IMR-90 (cell line): Measurements from ENCODE around the gene WDFY1. TPM values are rescaled to one million over a fixed set of nuclear protein-coding genes. Genes with fewer than 3 reads are reported as not detected.

Experiments used
- ATAC-seq: fragments of 200-7000 bp; cut with Tn5 transposase; 2 replicates; pipeline ENCODE4 v1.9.1; 2020; ENCODE audit warnings: low read depth, mild to moderate bottlenecking, moderate library complexity
- BruUV-seq: library from RNA; stranded (reverse); fragments of 400-500 nt; replicated peaks from 2 replicates; lab custom pipeline; 2021; lab: Mats Ljungman, UMichigan
- CTCF ChIA-PET: fragments of 300-600 bp; formaldehyde crosslinking; extraction: SDS; loops from one replicate; lab custom pipeline; 2021; ENCODE audit warnings: antibody characterized with exemption; lab: Yijun Ruan, JAX
- POLR2A ChIA-PET: fragments of 300-600 bp; sonication (Branson Sonifier 250); formaldehyde crosslinking; loops from one replicate; lab custom pipeline; 2022; ENCODE audit warnings: antibody characterized with exemption; ENCODE audit not compliant: unreplicated experiment; lab: Charles Lee
- DNase-seq: peaks from one replicate; pipeline ENCODE4 v3.0.0; 2013
- H2AFZ ChIP-seq: replicated peaks from 2 replicates; pipeline ENCODE3; 2013; ENCODE audit warnings: low read length, mild to moderate bottlenecking; ENCODE audit not compliant: poor library complexity
- H2AK5ac ChIP-seq: 2 replicates; pipeline ENCODE4 v1.6.1; 2013; ENCODE audit warnings: low read depth, low read length, inconsistent platforms
- H2AK9ac ChIP-seq: replicated peaks from 2 replicates; pipeline ENCODE3; 2013; ENCODE audit warnings: mild to moderate bottlenecking, low read depth, low read length, moderate library complexity; ENCODE audit not compliant: poor library complexity
- H2BK120ac ChIP-seq: 2 replicates; pipeline ENCODE4 v1.6.1; 2013; ENCODE audit warnings: low read depth, low read length, inconsistent platforms
- H2BK15ac ChIP-seq: 3 replicates; pipeline ENCODE4 v1.6.1; 2013; ENCODE audit warnings: low read depth, low read length, inconsistent platforms
- H2BK20ac ChIP-seq: 2 replicates; pipeline ENCODE4 v1.6.1; 2013; ENCODE audit warnings: low read depth, mild to moderate bottlenecking, inconsistent platforms, low read length, moderate library complexity
- H2BK5ac ChIP-seq: 2 replicates; pipeline ENCODE4 v1.6.1; 2013; ENCODE audit warnings: mild to moderate bottlenecking, low read depth, low read length, inconsistent platforms; ENCODE audit not compliant: poor library complexity, severe bottlenecking
- H3K14ac ChIP-seq: replicated peaks from 2 replicates; pipeline ENCODE4 v1.6.1; 2013; ENCODE audit warnings: low read depth, low read length, inconsistent platforms
- H3K18ac ChIP-seq: 2 replicates; pipeline ENCODE4 v1.6.1; 2013; ENCODE audit warnings: low read depth, low read length, control low read depth
- H3K23ac ChIP-seq: 2 replicates; pipeline ENCODE4 v1.6.1; 2013; ENCODE audit warnings: low read depth, low read length, inconsistent platforms
- H3K27ac ChIP-seq: 2 replicates; pipeline ENCODE4 v1.5.1; 2013; ENCODE audit warnings: mild to moderate bottlenecking, control low read depth, low read length; ENCODE audit not compliant: insufficient read depth
- H3K27me3 ChIP-seq: 2 replicates; pipeline ENCODE4 v1.6.1; 2013; ENCODE audit warnings: low read length; ENCODE audit not compliant: control insufficient read depth, insufficient read depth
- H3K36me3 ChIP-seq: 2 replicates; pipeline ENCODE4 v1.6.1; 2013; ENCODE audit warnings: low read length, mixed read lengths; ENCODE audit not compliant: control insufficient read depth, insufficient read depth
- H3K4ac ChIP-seq: 2 replicates; pipeline ENCODE4 v1.6.1; 2013; ENCODE audit warnings: low read depth, low read length, inconsistent platforms
- H3K4me1 ChIP-seq: 2 replicates; pipeline ENCODE4 v1.6.1; 2013; ENCODE audit warnings: low read length, mixed read lengths; ENCODE audit not compliant: control insufficient read depth, insufficient read depth
- H3K4me2 ChIP-seq: 2 replicates; pipeline ENCODE4 v1.6.1; 2013; ENCODE audit warnings: low read depth, mild to moderate bottlenecking, control low read depth, low read length, moderate library complexity
- H3K4me3 ChIP-seq: 2 replicates; pipeline ENCODE4 v1.5.1; 2013; ENCODE audit warnings: low read depth, mild to moderate bottlenecking, control low read depth, low read length, moderate library complexity; ENCODE audit not compliant: insufficient read depth
- H3K56ac ChIP-seq: 2 replicates; pipeline ENCODE4 v1.6.1; 2013; ENCODE audit warnings: low read length, inconsistent platforms; ENCODE audit not compliant: insufficient read depth; ENCODE audit errors: extremely low read depth
- H3K79me1 ChIP-seq, 2 experiments: 2 replicates each; pipeline ENCODE4 v1.6.1; 2013; ENCODE audit warnings: low read length in 2 of 2, inconsistent platforms in 1 of 2, low read depth in 1 of 2
- H3K9ac ChIP-seq: 2 replicates; pipeline ENCODE4 v1.6.1; 2013; ENCODE audit warnings: low read depth, low read length, control low read depth
- H3K9me1 ChIP-seq: 2 replicates; pipeline ENCODE4 v1.6.1; 2013; ENCODE audit warnings: low read length, inconsistent platforms; ENCODE audit not compliant: insufficient read depth
- H3K9me3 ChIP-seq: 2 replicates; pipeline ENCODE4 v1.6.1; 2013; ENCODE audit warnings: low read length; ENCODE audit not compliant: control insufficient read depth, insufficient read depth
- H4K20me1 ChIP-seq: 2 replicates; pipeline ENCODE4 v1.6.1; 2013; ENCODE audit warnings: low read length, inconsistent platforms; ENCODE audit not compliant: insufficient read depth
- H4K5ac ChIP-seq: 2 replicates; pipeline ENCODE4 v1.6.1; 2013; ENCODE audit warnings: mild to moderate bottlenecking, low read depth, low read length, control low read depth
- H4K8ac ChIP-seq, 2 experiments: 2 replicates each; pipeline ENCODE4 v1.6.1; 2013; ENCODE audit warnings: low read depth in 2 of 2, low read length in 2 of 2, control low read depth in 1 of 2, inconsistent platforms in 1 of 2
- H4K91ac ChIP-seq: 2 replicates; pipeline ENCODE4 v1.6.1; 2013; ENCODE audit warnings: low read depth, low read length, inconsistent platforms; ENCODE audit not compliant: insufficient read depth
- BHLHE40 ChIP-seq: fragments of 150-350 bp; IDR thresholded peaks from 2 replicates; pipeline ENCODE4 v1.6.1; 2016; ENCODE audit warnings: mild to moderate bottlenecking, low read depth, low read length
- CEBPB ChIP-seq: IDR thresholded peaks from 2 replicates; pipeline ENCODE4 v1.6.1; 2012; ENCODE audit warnings: low read depth, low read length, improper control_type of control experiment
- CTCF ChIP-seq: conservative IDR thresholded peaks from 2 replicates; pipeline ENCODE4 v1.5.1; 2012; ENCODE audit warnings: mild to moderate bottlenecking, low read depth, low read length, improper control_type of control experiment
- FOS ChIP-seq: fragments of 150-350 bp; IDR thresholded peaks from 2 replicates; pipeline ENCODE4 v1.6.1; 2016; ENCODE audit warnings: low read depth, low read length
- MAFK ChIP-seq: IDR thresholded peaks from 2 replicates; pipeline ENCODE4 v1.6.1; 2012; ENCODE audit warnings: low read depth, low read length, improper control_type of control experiment
- NFE2L2 ChIP-seq: fragments of 150-350 bp; IDR thresholded peaks from 2 replicates; pipeline ENCODE4 v1.6.1; 2016; ENCODE audit warnings: low read depth, mild to moderate bottlenecking, low read length
- RAD21 ChIP-seq: IDR thresholded peaks from 2 replicates; pipeline ENCODE4 v1.6.1; 2012; ENCODE audit warnings: low read length, improper control_type of control experiment
- WGBS, 2 experiments: methylation state at CpG; one replicate each; pipeline versions ENCODE4 v1.1.5 to v1.1.7; 2013; ENCODE audit warnings: missing lambda C conversion rate in 2 of 2; ENCODE audit not compliant: insufficient read length in 1 of 2; ENCODE audit errors: extremely low coverage in 2 of 2; 5-methylcytosine and 5-hydroxymethylcytosine counted together
- dilution Hi-C: fragments of 300-500 bp; cut with HindIII; formaldehyde crosslinking; loops from one replicate; pipeline ENCODE4 v1.14.3; 2018; ENCODE audit warnings: low sequenced_read_pairs; ENCODE audit not compliant: unreplicated experiment
- in situ Hi-C: fragments of 300-500 bp; cut with MboI; formaldehyde crosslinking; loops from 3 replicates; pipeline ENCODE4 v1.14.3; 2019; ENCODE audit warnings: low sequenced_read_pairs, inconsistent platforms, mixed read lengths
- intact Hi-C: fragments of 100-400 bp; cut with micrococcal nuclease; formaldehyde crosslinking; loops from 2 replicates; pipeline ENCODE4 v1.10.0; 2022
- polyA plus RNA-seq, 3 experiments: library from polyadenylated mRNA; depleted of rRNA; stranded (reverse); fragments of >200 nt; gene quantifications; 2 replicates each; pipeline ENCODE4 v1.2.3, GENCODE V29; 2012; ENCODE audit warnings: low replicate concordance in 1 of 3
- total RNA-seq: library from RNA; depleted of rRNA; stranded (reverse); fragments of >200 nt; gene quantifications from 2 replicates; pipeline ENCODE4 v1.2.3, GENCODE V29; 2012

WDFY1 gene
- total and polyA plus RNA-seq, 2 of the 4 experiments (the other 2 are of a cell fraction) = 35.6 to 93.6 TPM

DNA sequence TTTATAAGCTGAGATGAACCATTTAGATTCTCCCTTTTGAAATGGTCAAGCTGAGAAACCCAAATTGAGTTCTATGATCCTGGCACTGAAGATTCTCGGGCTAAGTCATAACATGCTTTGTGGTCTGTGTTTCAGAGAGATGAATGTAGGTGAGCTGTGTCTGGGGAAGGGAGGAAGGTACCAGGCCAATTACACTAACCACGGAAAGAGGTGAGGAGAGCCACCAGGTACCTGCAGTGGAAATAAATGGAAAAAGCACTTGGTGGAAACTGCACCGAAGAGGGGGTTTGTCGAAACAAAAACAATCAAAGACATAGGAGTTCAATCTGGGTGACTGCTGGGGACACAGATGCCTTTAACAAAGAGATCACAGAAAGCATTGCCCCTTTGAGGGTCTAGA is 11.2 kb upstream of the WDFY1 start (continued):
- TF ChIP-seq BHLHE40 (no peak), NFE2L2 (no peak), MAFK (no peak)

- H3K14ac ChIP-seq = peak overlapping the region; percentile 49; the same call in 1 of the 2 replicates
- ATAC-seq (peak; percentile 40), DNase-seq (peak; percentile 94)
- H3K9me3 ChIP-seq = no peaks in the 10 kb centered on the region
- peaks cover 2 to 12% of the 10 kb centered on the region in 2 experiments; a peak in 2 of 4 replicates for H3K79me1 ChIP-seq
- peak overlapping the region; percentile 71 for H2AFZ ChIP-seq
- ChIA-PET POLR2A (no interaction called here), CTCF (interaction anchor here (0.7 to 1.1 kb wide), 2 partner anchors 13 to 107 kb away, joined by 3 to 4 read pairs; no protein-coding TSS in a partner anchor)
- H3K9me1 ChIP-seq = peaks cover 3% of the 10 kb centered on the region; the same call in 1 of the 2 replicates
- H2AK9ac ChIP-seq = no peak overlapping the region
- H3K4me1 ChIP-seq = peaks cover 2% of the 10 kb centered on the region; the same call in 1 of the 2 replicates
- no peak overlapping the region for H4K5ac ChIP-seq
- intact Hi-C loops = no loop called here
- no peaks in the 10 kb centered on the region for H4K20me1 ChIP-seq
- no peak overlapping the region for H4K91ac ChIP-seq
- no TSS peak for BruUV-seq
- no peak overlapping the region for H3K4me3 ChIP-seq
- dilution Hi-C loops = no loop called here
- H2BK20ac ChIP-seq = peak overlapping the region; percentile 21; the same call in 1 of the 2 replicates
- H2AK5ac ChIP-seq = 0 out of 2 replicates have a peak overlapping the region, but pooled peaks have one; percentile 17
- no CpG with 5 or more reads among the region's 3 CpGs for WGBS, 2 experiments
- H3K36me3 ChIP-seq = no peaks in the 10 kb centered on the region
- peak overlapping the region; percentile 33 for H2BK5ac ChIP-seq
- no peak overlapping the region for H3K27ac ChIP-seq
- no peak overlapping the region for H3K9ac ChIP-seq
- no peak overlapping the region for H3K4ac ChIP-seq
- no peak overlapping the region for H3K4me2 ChIP-seq
- no peak overlapping the region for H3K18ac ChIP-seq
- in situ Hi-C loops = no loop called here
- H4K8ac ChIP-seq = peak overlapping the region in 1 of 2 experiments; percentile 56; a peak in 1 of 4 replicates
- no peak overlapping the region; the same call in 1 of the 2 replicates for H3K56ac ChIP-seq
- TF ChIP-seq FOS (peak; percentile 49; the same call in 1 of the 2 replicates), CEBPB (peak; percentile 82), RAD21 (no peak; the same call in 1 of the 2 replicates), CTCF (no peak)
- no peak overlapping the region for H2BK120ac ChIP-seq
- H2BK15ac ChIP-seq = no peak overlapping the region
- no peaks in the 10 kb centered on the region for H3K27me3 ChIP-seq
- no peak overlapping the region for H3K23ac ChIP-seq
These were observed 9.3 kb upstream of the WDFY1 start for GRCh38 chr2:223954401-223954800.
